ENCODE data around the gene MCM9.

Gene MCM9

DNA sequence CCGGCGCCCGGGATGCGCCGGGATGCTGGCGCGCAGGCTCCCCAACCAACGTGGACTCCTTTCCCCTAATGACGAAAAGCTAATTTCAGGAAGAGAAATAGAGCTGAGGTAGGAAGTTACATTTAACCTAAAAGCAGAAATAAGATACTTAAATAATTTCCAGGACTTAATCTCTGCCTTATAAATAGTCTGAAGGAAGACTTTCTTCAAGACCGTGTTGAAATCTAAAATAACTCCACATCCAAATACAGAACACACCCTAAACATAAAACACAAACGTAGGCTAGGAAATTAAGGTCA lies 39.7 kb downstream of the MCM9 start:
- H3K9me3 Mint-ChIP-seq: no peaks in the 10 kb centered on the region
- peak overlapping the region; percentile 87 for H3K4me3 Mint-ChIP-seq
- no peaks in the 10 kb centered on the region for H3K27me3 Mint-ChIP-seq (ENCODE audit: low read depth)
- peaks cover 32% of the 10 kb centered on the region for H3K36me3 Mint-ChIP-seq (ENCODE audit: low read depth)
- no peak for DNase-seq (ENCODE audit: low spot score)
- H3K4me1 Mint-ChIP-seq (ENCODE audit: low read depth): peaks cover 52% of the 10 kb centered on the region
- H3K27ac Mint-ChIP-seq: peak overlapping the region; percentile 90

DNA sequence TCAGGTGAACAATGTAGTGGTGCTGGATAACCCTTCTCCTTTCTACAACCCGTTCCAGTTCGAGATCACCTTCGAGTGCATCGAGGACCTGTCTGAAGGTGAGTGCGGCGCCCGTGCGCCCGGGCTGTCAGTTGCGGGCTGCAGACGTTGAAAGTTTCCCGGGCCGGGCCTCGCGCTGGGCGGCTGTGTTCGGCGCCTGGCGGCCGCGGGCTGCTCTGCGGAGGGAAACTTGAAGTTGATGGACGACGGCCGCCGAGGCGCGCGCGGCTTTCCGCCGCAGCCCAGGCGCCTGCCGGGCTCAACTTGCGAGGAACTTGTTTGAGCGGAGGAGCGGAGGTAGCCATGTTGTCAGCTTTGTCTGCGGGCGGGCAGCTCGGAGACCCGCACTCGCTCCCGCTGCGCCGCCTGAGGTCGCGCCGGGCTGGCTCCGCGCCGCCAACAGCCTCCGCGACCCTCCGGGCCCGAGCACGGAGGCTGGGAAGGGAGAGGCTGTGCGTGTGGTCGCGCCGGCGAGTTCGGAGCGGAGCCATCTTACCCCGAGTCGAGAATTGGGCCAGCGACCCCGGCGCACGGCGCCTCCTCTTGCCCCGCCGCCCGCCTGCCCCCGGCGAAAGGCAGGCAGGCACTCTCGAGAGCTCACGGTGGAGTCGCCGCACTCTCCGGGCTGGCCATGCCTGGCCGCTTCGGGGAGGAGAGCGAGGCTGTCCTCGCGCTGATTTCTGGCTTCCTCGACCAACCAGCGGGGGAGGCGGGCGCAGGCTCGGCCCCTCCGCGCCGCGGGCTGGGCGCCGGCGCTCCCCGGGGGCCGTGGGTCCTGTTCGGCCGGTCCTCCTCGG lies 40.3 kb downstream of the MCM9 start:
- peaks cover 47% of the 10 kb centered on the region for H3K4me1 Mint-ChIP-seq (ENCODE audit: low read depth)

DNA sequence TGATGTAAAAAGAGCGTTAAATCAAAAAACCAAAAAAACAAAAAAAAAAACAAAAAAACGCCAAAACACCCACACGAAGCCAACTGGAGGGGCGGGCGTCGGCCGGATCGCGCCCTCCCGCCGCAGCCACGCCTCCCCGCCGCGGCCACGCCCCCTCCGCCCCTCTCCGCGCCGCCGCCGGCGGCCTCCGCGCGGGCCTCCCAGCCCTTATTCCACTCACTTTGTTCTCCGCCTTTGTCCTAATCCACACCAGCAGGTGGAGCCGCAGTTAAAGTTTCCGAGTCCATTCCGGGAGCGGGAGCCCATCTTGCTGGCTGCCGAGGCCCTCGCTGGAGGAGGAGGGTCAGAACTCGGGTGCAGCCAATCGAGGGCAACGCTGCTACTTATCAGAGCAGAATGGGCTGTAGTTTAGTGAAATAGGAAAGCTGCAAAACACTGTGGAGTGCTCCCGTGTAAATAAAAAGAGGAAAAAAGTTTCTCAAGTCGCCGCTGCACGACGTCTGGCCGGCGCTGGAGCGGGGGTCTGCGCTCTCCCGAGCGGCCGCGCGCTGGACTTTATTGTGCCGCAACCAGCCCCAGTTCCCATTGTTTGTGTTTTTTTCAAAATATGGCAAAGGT lies 41.0 kb downstream of the MCM9 start, which contains the start of gene ASF1A:
TSS of gene ASF1A (plus strand) at position 346 of the 618 bp plus-strand sequence. CDS start at position 608, 262 bp downstream.
- peak within 1 kb of the TSS; percentile 89 for H3K4me3 Mint-ChIP-seq
- no peaks in the 10 kb centered on the region for H3K9me3 Mint-ChIP-seq

More for the DNA sequence above, 40.3 kb downstream of the MCM9 start:
- DNase-seq (ENCODE audit: low spot score): peak; percentile 57
- Mint-ChIP-seq H3K36me3 (ENCODE audit: low read depth) (peaks cover 26% of the 10 kb centered on the region), H3K4me3 (peak overlapping the region; percentile 89), H3K9me3 (no peaks in the 10 kb centered on the region), H3K27ac (peak overlapping the region; percentile 98), H3K27me3 (ENCODE audit: low read depth) (no peaks in the 10 kb centered on the region)

DNA sequence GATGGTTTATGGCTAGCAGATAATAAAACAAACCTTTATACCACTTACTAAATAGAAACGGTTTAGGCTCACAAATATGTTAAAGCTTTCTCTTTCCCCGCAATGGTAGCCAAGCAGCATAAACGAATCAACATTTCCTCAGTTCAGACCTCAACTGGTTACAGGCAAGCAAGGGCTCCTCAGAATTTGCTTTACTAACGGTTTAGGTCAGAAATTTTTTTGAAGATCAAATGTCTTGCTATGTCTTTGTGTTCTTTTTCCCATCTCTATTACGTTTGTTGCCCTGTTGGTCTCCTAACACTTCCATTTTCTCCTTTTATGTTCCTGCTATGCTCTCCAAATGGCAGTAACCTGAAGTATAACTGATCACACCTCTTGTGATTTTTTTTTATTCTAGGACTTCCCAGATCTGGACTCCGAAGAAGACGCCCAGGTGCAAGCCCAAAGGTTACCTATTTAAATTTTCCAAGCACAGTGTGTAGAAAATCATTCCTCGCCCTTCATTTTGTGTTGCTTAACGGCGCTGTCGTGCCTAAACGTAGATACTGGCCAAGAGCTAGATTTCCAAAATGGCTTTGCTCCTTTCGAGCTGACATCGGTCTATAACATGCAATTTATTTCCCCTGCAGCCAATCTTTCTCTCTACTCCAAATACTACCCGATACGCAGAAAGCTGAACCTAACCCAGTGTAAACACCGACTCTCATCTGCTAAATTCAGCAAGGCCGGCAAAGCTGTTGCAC lies 41.7 kb downstream of the MCM9 start:
- peak overlapping the region; percentile 89 for H3K4me3 Mint-ChIP-seq
- H3K9me3 Mint-ChIP-seq: no peaks in the 10 kb centered on the region
- peaks cover 23% of the 10 kb centered on the region for H3K36me3 Mint-ChIP-seq (ENCODE audit: low read depth)
- H3K27me3 Mint-ChIP-seq (ENCODE audit: low read depth): no peaks in the 10 kb centered on the region
- H3K27ac Mint-ChIP-seq: peak overlapping the region; percentile 98
- DNase-seq (ENCODE audit: low spot score): peak; percentile 56
- peaks cover 44% of the 10 kb centered on the region for H3K4me1 Mint-ChIP-seq (ENCODE audit: low read depth)

More for the DNA sequence above, 41.0 kb downstream of the MCM9 start, which contains the start of gene ASF1A:
- Mint-ChIP-seq H3K36me3 (ENCODE audit: low read depth) (peaks cover 23% of the 10 kb centered on the region), H3K4me1 (ENCODE audit: low read depth) (peaks cover 46% of the 10 kb centered on the region), H3K27ac (peak within 1 kb of the TSS; percentile 98), H3K27me3 (ENCODE audit: low read depth) (no peaks in the 10 kb centered on the region)
- DNase-seq (ENCODE audit: low spot score): peak; percentile 97

DNA sequence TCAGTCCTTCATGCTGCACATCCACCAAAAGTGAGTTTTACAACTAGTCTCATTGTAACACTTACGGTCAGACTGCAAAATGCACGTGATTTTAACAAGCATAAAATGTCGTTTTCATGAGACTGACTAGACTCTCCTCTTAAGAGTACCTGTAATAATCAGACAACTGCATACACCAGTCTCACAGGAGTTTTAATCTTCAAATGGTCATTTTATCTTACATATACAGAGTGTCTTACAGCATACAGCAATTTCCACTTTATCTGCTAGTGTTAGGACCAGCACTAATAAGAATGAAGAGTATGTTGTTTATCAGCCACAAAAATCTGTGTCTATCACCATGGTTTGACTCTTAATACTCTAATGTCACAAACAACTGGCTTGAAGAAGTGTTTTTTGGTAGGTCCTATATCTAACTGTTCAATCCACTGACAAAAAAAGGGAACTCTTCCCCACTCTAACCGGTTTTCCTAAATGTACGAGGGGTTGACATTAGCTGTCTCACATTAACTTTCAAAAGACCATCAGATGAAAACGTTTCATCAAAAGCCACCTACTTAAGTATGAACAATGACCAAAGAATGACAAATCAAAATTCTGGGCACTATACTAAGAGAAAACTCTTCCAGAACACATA lies 42.5 kb downstream of the MCM9 start:
- Mint-ChIP-seq H3K4me3 (peak overlapping the region; percentile 89), H3K27ac (peak overlapping the region; percentile 98), H3K36me3 (ENCODE audit: low read depth) (peaks cover 20% of the 10 kb centered on the region), H3K4me1 (ENCODE audit: low read depth) (peaks cover 39% of the 10 kb centered on the region), H3K27me3 (ENCODE audit: low read depth) (no peaks in the 10 kb centered on the region), H3K9me3 (no peaks in the 10 kb centered on the region)
- DNase-seq (ENCODE audit: low spot score): no peak

DNA sequence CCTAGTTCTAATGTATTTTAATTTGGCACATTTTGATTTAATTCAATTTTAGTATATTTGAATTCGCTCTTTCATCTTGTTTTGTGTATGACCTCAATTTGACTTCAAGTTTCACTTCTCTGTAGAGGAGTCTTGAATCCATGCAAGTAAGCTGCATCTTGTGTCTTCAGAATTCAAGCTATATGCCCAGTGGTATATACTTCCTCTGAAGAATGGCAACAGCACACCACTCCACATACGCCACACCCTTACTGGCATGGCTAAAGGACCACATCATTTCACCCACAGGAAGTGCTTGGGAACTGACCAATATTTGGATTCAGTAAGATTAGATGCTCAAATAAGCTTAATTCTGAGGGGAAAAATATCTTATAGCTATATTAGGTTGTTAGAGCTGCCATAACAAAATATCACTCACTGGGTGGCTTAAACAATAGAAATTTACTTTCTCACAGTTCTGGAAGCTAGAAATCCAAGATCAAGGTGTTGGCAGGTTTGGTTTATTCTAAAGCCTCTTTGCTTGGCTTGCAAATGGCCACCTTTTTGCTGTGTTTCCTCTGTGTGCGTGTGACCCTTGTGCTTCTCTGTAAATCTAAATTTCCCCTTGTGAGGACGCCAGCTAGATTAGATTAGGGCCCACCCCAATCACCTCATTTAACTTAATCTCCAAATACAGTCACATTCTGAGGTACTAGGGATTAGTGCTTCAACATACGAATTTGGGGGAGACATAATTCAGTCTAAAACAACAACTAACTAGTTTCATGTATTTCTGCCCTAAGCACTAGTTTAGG lies 43.8 kb downstream of the MCM9 start:
- Mint-ChIP-seq H3K4me3 (peak overlapping the region; percentile 89), H3K27ac (peak overlapping the region; percentile 98), H3K36me3 (ENCODE audit: low read depth) (peaks cover 23% of the 10 kb centered on the region), H3K4me1 (ENCODE audit: low read depth) (peaks cover 40% of the 10 kb centered on the region), H3K27me3 (ENCODE audit: low read depth) (no peaks in the 10 kb centered on the region), H3K9me3 (no peaks in the 10 kb centered on the region)
- no peak for DNase-seq (ENCODE audit: low spot score)

DNA sequence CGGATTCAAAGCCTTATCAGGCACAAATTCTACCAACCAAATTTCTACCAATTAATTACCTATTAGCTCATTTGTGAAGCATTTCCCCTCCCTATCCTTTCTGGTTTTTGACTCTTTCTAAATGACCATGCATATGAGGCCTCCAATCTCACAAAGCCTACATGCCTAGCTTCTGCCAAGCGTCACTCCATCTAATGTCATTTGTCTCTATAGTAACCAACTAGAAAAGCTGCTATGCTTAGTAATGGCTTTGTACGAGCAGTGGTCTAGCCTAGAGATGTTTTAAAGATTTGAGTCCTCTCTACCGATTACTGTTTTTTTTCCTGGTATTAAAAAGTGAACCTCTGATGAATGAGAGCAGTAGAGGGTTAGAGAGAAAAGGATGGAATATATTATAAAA lies 45.8 kb downstream of the MCM9 start:
- no peak for DNase-seq (ENCODE audit: low spot score)
- H3K27me3 Mint-ChIP-seq (ENCODE audit: low read depth): no peaks in the 10 kb centered on the region
- peaks cover 48% of the 10 kb centered on the region for H3K4me1 Mint-ChIP-seq (ENCODE audit: low read depth)
- no peaks in the 10 kb centered on the region for H3K9me3 Mint-ChIP-seq
- no peak overlapping the region for H3K27ac Mint-ChIP-seq
- no peak overlapping the region for H3K4me3 Mint-ChIP-seq
- H3K36me3 Mint-ChIP-seq (ENCODE audit: low read depth): peaks cover 19% of the 10 kb centered on the region

DNA sequence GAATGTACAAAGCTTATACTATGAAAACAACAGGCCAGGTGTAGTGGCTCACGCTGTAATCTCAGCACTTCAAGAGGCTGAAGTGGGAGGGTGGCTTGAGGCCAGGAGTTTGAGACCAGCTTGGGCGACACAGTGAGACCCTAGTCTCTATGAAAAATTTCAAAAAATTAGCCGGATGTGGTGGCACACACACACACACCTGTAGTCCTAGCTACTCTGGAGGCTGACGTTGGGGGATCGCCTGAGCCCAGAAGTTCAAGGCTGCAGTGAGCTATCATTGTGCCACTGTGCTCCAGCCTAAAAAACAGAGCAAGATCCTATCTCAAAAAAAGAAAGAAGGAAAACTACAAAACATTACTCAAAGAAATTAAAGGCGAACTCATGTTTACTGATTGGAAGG lies 48.3 kb downstream of the MCM9 start:
- Mint-ChIP-seq H3K4me1 (ENCODE audit: low read depth) (peaks cover 37% of the 10 kb centered on the region), H3K36me3 (ENCODE audit: low read depth) (peaks cover 18% of the 10 kb centered on the region), H3K27ac (no peak overlapping the region)

DNA sequence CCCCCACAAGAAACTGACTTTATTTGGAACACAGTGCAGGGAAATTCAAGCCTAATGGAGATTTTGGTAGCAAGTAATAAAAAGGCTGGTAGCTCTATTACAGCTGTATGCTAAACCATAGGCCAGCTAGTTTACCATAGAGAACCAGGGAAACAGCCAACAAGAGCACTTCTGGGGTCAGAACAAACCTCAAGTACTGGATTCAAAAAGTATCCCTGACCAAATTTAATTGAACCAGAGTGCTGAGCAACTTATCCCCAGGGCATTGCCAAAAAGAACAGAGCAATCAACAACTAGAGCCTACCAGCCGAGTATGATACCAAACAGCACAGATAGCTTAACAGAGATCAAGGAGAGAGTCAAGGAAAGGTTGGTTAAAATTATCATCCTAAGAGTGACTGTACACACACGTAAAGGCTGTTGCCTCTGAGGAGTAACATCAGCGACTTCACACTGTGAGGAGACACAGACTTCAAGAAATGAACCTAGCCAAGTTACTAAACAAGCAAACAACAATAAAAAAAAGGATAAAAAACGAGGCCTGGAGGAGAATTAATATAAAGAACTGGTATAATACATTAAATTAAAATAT lies 52.5 kb downstream of the MCM9 start:
- Mint-ChIP-seq H3K27ac (no peak overlapping the region), H3K4me1 (ENCODE audit: low read depth) (peaks cover 26% of the 10 kb centered on the region), H3K9me3 (peaks cover 5% of the 10 kb centered on the region), H3K36me3 (ENCODE audit: low read depth) (peaks cover 10% of the 10 kb centered on the region), H3K27me3 (ENCODE audit: low read depth) (no peaks in the 10 kb centered on the region), H3K4me3 (no peak overlapping the region)
- DNase-seq (ENCODE audit: low spot score): no peak

More for the DNA sequence above, 48.3 kb downstream of the MCM9 start:
- no peak overlapping the region for H3K4me3 Mint-ChIP-seq
- no peaks in the 10 kb centered on the region for H3K27me3 Mint-ChIP-seq (ENCODE audit: low read depth)
- DNase-seq (ENCODE audit: low spot score): no peak
- no peaks in the 10 kb centered on the region for H3K9me3 Mint-ChIP-seq

DNA sequence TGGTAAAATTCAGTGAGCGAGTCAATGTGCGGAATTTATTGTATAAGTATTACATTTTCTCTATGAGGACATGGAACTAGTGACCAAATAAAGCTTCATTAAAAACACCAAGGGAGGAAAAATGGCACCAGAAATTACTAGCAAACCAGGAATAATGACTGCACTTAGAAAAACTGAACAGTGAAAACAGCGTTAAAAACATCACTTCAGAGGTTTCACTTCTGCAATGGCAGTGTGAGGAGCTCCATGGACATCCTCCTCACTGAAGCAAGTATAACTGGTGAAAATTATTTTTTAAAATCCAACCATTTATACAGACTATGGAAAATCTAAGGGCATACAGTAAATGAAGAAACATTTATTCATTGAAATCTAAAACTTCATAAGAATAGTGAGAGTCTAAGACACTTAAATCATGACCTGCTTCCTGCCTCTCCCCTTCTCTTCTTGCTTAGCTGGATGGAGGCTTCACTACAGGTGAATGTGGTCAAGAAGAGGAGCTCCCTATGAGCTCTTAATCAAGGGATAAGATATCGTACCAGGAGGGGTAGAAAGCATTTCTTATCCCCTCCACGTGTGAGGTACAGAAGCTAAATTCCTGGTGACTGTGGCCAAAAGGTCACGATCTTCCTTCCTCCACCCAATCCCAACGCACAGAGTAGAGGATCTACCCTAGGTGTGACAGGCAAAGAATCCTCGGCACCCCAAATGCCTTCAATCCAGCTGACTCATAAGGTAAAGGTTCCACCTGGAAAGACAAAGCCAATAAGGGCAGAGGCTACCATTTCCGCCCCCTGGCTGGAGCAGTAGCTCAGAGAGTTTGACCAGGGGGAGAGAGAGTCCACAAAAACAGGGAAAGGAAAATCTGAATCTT lies 53.3 kb downstream of the MCM9 start:
- no peak overlapping the region for H3K4me3 Mint-ChIP-seq
- no peak overlapping the region for H3K27ac Mint-ChIP-seq
- H3K36me3 Mint-ChIP-seq (ENCODE audit: low read depth): peaks cover 6% of the 10 kb centered on the region
- H3K4me1 Mint-ChIP-seq (ENCODE audit: low read depth): peaks cover 23% of the 10 kb centered on the region
- no peaks in the 10 kb centered on the region for H3K27me3 Mint-ChIP-seq (ENCODE audit: low read depth)
- no peak for DNase-seq (ENCODE audit: low spot score)
- peaks cover 5% of the 10 kb centered on the region for H3K9me3 Mint-ChIP-seq

DNA sequence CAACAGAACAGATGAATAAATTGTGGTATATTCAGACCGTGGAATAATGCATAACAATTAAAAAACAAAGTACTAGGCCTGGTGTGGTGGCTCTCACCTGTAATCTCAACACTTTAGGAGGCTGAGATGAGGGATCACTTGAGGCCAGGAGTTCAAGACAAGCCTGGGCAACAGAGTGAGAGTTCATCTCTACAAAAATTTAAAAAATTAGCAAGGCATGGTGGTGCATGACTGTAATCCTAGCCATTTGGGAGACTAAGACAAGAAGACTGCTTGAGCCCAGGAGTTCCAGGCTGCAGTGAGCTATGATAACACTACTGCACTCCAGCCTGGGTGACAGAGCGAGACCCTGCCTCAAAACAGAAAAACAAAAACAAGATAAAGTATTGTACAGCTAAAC lies 57.2 kb downstream of the MCM9 start:
- H3K9me3 Mint-ChIP-seq: peaks cover 5% of the 10 kb centered on the region
- H3K4me1 Mint-ChIP-seq (ENCODE audit: low read depth): peaks cover 14% of the 10 kb centered on the region
- H3K27ac Mint-ChIP-seq: no peak overlapping the region
- H3K4me3 Mint-ChIP-seq: no peak overlapping the region
- no peaks in the 10 kb centered on the region for H3K27me3 Mint-ChIP-seq (ENCODE audit: low read depth)
- H3K36me3 Mint-ChIP-seq (ENCODE audit: low read depth): peaks cover 6% of the 10 kb centered on the region
- DNase-seq (ENCODE audit: low spot score): no peak

DNA sequence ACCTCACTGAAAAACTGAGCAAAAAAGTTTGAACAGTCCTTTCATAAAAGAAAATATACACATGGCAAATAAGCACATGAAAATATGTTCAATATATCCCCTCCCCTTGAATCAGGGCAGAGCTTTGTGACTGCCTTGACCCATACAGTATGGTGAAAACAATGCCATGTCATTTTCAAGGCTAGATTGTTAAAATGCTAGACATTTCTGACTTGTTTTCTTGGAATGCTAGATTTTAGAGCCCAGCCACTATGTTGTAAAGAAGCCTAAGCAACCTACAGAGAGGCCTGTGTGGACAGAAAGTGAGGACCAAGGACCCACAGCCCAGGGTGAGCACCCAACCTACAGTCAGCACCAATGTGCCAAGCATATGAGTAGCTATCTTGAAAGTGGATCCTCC lies 58.1 kb downstream of the MCM9 start:
- Mint-ChIP-seq H3K36me3 (ENCODE audit: low read depth) (peaks cover 4% of the 10 kb centered on the region), H3K9me3 (peaks cover 5% of the 10 kb centered on the region), H3K27me3 (ENCODE audit: low read depth) (no peaks in the 10 kb centered on the region), H3K4me1 (ENCODE audit: low read depth) (peaks cover 9% of the 10 kb centered on the region), H3K27ac (no peak overlapping the region), H3K4me3 (no peak overlapping the region)
- DNase-seq (ENCODE audit: low spot score): no peak

All from T-helper 2 cell treated with Interferon-gamma antibody and Interleukin-4, amounts not matched to agents 5 μg/mL and 100 μg/mL, for 36 hours (primary cell).